GM23338 (cell line): Measurements from ENCODE around the gene KISS1R. TPM values are rescaled to one million over a fixed set of nuclear protein-coding genes. Genes with fewer than 3 reads are reported as not detected.
A peak's percentile ranks its signal among the peaks of the same experiment; 100 is the strongest.

ENCODE experiments used
- ATAC-seq: fragments of 200-7000 bp; cut with Tn5 transposase; 3 replicates; pipeline ENCODE4 v1.9.1; 2020
- DNase-seq: peaks from one replicate; pipeline ENCODE4 v3.0.0-alpha.2; 2015; ENCODE audit warnings: low spot score
- H2AFZ ChIP-seq: fragments of 200-600 bp; sonication (generic); 2 replicates; pipeline ENCODE4 v1.8.0; 2016; ENCODE audit warnings: antibody characterized with exemption, mild to moderate bottlenecking, moderate library complexity
- H3F3A ChIP-seq: fragments of 200-600 bp; sonication (generic); replicated peaks from 2 replicates; pipeline ENCODE4 v1.8.0; 2017; ENCODE audit warnings: antibody characterized with exemption, mixed run types, low read depth
- H3K27ac ChIP-seq: fragments of 200-600 bp; sonication (generic); 2 replicates; pipeline ENCODE4 v1.6.1; 2016; ENCODE audit warnings: low read depth
- H3K27me3 ChIP-seq: fragments of 200-600 bp; sonication (generic); 2 replicates; pipeline ENCODE4 v1.8.0; 2016; ENCODE audit warnings: mild to moderate bottlenecking, mixed run types, moderate library complexity; ENCODE audit not compliant: insufficient read depth
- H3K36me3 ChIP-seq: fragments of 200-600 bp; sonication (generic); 2 replicates; pipeline ENCODE4 v1.8.0; 2016; ENCODE audit warnings: mild to moderate bottlenecking; ENCODE audit not compliant: insufficient read depth
- H3K4me1 ChIP-seq: fragments of 200-600 bp; sonication (generic); 2 replicates; pipeline ENCODE4 v1.8.0; 2016; ENCODE audit warnings: mild to moderate bottlenecking, moderate library complexity; ENCODE audit not compliant: insufficient read depth
- H3K4me2 ChIP-seq: fragments of 200-600 bp; sonication (generic); 2 replicates; pipeline ENCODE4 v1.7.1; 2017; ENCODE audit warnings: mixed run types
- H3K4me3 ChIP-seq: fragments of 200-600 bp; sonication (generic); 2 replicates; pipeline ENCODE4 v1.6.1; 2016; ENCODE audit warnings: mixed run types
- H3K79me2 ChIP-seq: fragments of 200-600 bp; sonication (generic); replicated peaks from 2 replicates; pipeline ENCODE4 v1.8.0; 2017; ENCODE audit warnings: mild to moderate bottlenecking; ENCODE audit not compliant: insufficient read depth
- H3K9me2 ChIP-seq: fragments of 200-600 bp; sonication (generic); 2 replicates; pipeline ENCODE4 v1.8.0; 2017; ENCODE audit not compliant: insufficient read depth
- H4K20me1 ChIP-seq: fragments of 200-600 bp; sonication (generic); replicated peaks from 2 replicates; pipeline ENCODE4 v1.8.0; 2017; ENCODE audit warnings: mild to moderate bottlenecking; ENCODE audit not compliant: insufficient read depth
- H3K27ac Mint-ChIP-seq: 2 replicates; pipeline ENCODE4 v1.8.0; 2020; ENCODE audit warnings: inconsistent platforms, mild to moderate bottlenecking, moderate library complexity, mixed read lengths
- H3K27me3 Mint-ChIP-seq: 3 replicates; pipeline ENCODE4 v1.8.0; 2022; ENCODE audit warnings: low read depth, mild to moderate bottlenecking, moderate library complexity, mixed read lengths, inconsistent platforms; ENCODE audit not compliant: insufficient read depth, poor library complexity
- H3K36me3 Mint-ChIP-seq: 3 replicates; pipeline ENCODE4 v1.8.0; 2021; ENCODE audit warnings: low read depth, mild to moderate bottlenecking, inconsistent platforms, moderate library complexity, mixed read lengths
- H3K4me1 Mint-ChIP-seq: 3 replicates; pipeline ENCODE4 v1.8.0; 2020; ENCODE audit warnings: mild to moderate bottlenecking, inconsistent platforms, mixed read lengths
- H3K4me3 Mint-ChIP-seq: 3 replicates; pipeline ENCODE4 v1.8.0; 2021; ENCODE audit warnings: moderate library complexity, mild to moderate bottlenecking, inconsistent platforms, mixed read lengths
- H3K9me3 Mint-ChIP-seq: 3 replicates; pipeline ENCODE4 v1.8.0; 2020; ENCODE audit warnings: moderate library complexity, mild to moderate bottlenecking, inconsistent platforms, mixed read lengths
- CREB1 ChIP-seq: fragments of 250-450 bp; sonication (Bioruptor Pico); IDR thresholded peaks from 2 replicates; pipeline ENCODE4 v1.5.0; 2020; ENCODE audit warnings: low read depth, mild to moderate bottlenecking, moderate library complexity
- CTCF ChIP-seq, 2 experiments: fragments of 200-600 bp in 1 of 2; sonication (generic) in 1 of 2; conservative IDR thresholded peaks; 2 replicates each; pipeline versions ENCODE4 v1.5.1 to v1.6.1; 2016 to 2017; ENCODE audit warnings: antibody characterized with exemption in 2 of 2, low read depth in 2 of 2, mild to moderate bottlenecking in 2 of 2, moderate library complexity in 1 of 2
- EZH2 ChIP-seq: fragments of 200-600 bp; sonication (generic); IDR thresholded peaks from one replicate; pipeline ENCODE4 v1.8.0; 2017; ENCODE audit warnings: antibody characterized with exemption, mild to moderate bottlenecking, low read depth; ENCODE audit not compliant: unreplicated experiment
- EZH2phosphoT487 ChIP-seq: fragments of 200-600 bp; sonication (generic); IDR thresholded peaks from one replicate; pipeline ENCODE4 v1.8.1; 2018; ENCODE audit warnings: antibody characterized with exemption; ENCODE audit not compliant: unreplicated experiment
- NANOG ChIP-seq: IDR thresholded peaks from 2 replicates; pipeline ENCODE4 v1.6.1; 2016; ENCODE audit warnings: antibody characterized with exemption, borderline replicate concordance
- STAT1 ChIP-seq: IDR thresholded peaks from one replicate; pipeline ENCODE4 v1.6.1; 2016; ENCODE audit warnings: antibody characterized with exemption; ENCODE audit not compliant: unreplicated experiment
- ZNF331 ChIP-seq: fragments of 250-450 bp; sonication (Bioruptor Pico); IDR thresholded peaks from 2 replicates; pipeline ENCODE4 v1.5.0; 2020; ENCODE audit warnings: low read depth, mild to moderate bottlenecking, moderate library complexity
- polyA plus RNA-seq: library from polyadenylated mRNA; unstranded; fragments of >200 nt; fragmentation: Nextera tagmentation; extraction: Ambion mirVana; gene quantifications from 2 replicates; pipeline ENCODE4 v1.2.1, GENCODE V29; 2016
- total RNA-seq: library from RNA; depleted of rRNA; stranded (reverse); fragments of >200 nt; shearing (Covaris generic); gene quantifications from 2 replicates; pipeline ENCODE4 v1.2.3, GENCODE V29; 2014
- TF ChIP-seq, protein P1 (sequence below): IDR thresholded peaks from 2 replicates; pipeline ENCODE4 v1.6.1; 2016; ENCODE audit warnings: antibody characterized with exemption

KISS1R gene
- total and polyA plus RNA-seq, 2 experiments from 2014 or later = 0.78 to 4.0 TPM

DNA sequence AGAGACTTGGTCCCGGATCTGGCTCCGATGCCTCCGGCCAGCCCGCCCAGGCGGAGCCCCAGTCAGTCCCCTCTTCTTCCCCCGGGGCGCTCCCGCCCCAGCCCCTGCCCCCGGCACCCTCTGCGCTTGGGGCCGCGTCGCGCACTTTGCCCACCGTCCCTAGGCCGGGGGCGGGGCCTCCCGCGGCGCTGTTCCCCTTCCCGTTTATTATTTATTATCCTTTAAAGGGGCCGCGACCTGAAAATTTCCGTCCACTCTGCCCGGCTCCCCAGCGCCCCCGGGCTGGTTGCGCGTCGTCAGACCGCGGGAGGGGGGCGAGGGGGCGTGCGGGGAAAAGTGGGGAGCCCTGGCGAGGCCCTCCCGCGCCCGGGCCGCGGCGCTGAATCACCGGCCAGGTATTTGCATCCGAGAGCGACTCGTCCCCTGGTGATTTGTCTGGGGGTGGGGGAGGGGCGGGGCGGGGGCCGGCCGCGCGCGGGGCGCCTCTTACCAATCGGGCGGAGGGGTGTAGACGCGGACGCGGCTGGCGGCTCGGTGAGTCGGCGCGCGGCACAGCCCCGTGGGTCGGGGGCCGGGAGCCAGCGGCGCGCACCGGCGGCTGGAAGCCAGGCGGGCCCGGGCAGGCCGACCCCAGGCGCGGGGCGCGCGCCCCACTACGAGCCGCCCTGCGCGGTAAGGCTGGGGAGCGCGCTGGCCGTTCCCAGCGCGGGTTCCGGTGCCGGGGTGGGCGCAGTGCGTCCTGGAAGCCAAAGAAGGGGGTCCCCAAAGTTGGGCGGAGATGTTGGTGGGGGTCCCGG, 8.6 kb downstream of the KISS1R start, which contains the start of gene ARID3A (continued):
- TF ChIP-seq CREB1 (CRISPR knock-in tag) = 0 out of 2 replicates have a peak, but pooled peaks have one; percentile 2
- TF ChIP-seq EZH2phosphoT487 = no peak
- TF ChIP-seq NANOG = no peak
- TF ChIP-seq ZNF331 (CRISPR knock-in tag) = no peak
- no peak for TF ChIP-seq CTCF (conservative IDR thresholded peaks at IDR 0.05; ENCODE audit: low read depth in 2 of 2)

- peaks cover 13% of the 10 kb centered on the region; the same call in 1 of the 2 replicates for H3F3A ChIP-seq
- Mint-ChIP-seq H3K9me3 (no peaks in the 10 kb centered on the region; the same call in 2 of the 3 replicates), H3K27ac (no peak overlapping the region), H3K4me3 (peak overlapping the region; percentile 85), H3K36me3 (peaks cover 13% of the 10 kb centered on the region; the same call in 2 of the 3 replicates), H3K4me1 (peaks cover 8% of the 10 kb centered on the region; the same call in 2 of the 3 replicates), H3K27me3 (peaks cover 14% of the 10 kb centered on the region)
- peak overlapping the region; percentile 91 for H3K4me2 ChIP-seq
- no peaks in the 10 kb centered on the region for H3K9me2 ChIP-seq
- DNase-seq (no peak), ATAC-seq (no peak)
- peaks cover 11% of the 10 kb centered on the region for H3K27me3 ChIP-seq
- H3K27ac ChIP-seq = no peak overlapping the region
- no peaks in the 10 kb centered on the region; the same call in 1 of the 2 replicates for H4K20me1 ChIP-seq
- peak overlapping the region; percentile 89 for H3K4me3 ChIP-seq
- H3K79me2 ChIP-seq = peaks cover 31% of the 10 kb centered on the region
- H3K4me1 ChIP-seq = peaks cover 10% of the 10 kb centered on the region
- H2AFZ ChIP-seq = peak overlapping the region; percentile 43; the same call in 1 of the 2 replicates
- H3K36me3 ChIP-seq = no peaks in the 10 kb centered on the region; the same call in 1 of the 2 replicates
- TF ChIP-seq STAT1 = no peak
- TF ChIP-seq, protein P1, sequence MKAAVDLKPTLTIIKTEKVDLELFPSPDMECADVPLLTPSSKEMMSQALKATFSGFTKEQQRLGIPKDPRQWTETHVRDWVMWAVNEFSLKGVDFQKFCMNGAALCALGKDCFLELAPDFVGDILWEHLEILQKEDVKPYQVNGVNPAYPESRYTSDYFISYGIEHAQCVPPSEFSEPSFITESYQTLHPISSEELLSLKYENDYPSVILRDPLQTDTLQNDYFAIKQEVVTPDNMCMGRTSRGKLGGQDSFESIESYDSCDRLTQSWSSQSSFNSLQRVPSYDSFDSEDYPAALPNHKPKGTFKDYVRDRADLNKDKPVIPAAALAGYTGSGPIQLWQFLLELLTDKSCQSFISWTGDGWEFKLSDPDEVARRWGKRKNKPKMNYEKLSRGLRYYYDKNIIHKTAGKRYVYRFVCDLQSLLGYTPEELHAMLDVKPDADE = no peak
- no peak for TF ChIP-seq NANOG
- TF ChIP-seq EZH2 = no peak
Observed at GRCh38 chr19:926323-926588, 9.1 kb downstream of the KISS1R start.
